KBM-7 (cell line): ENCODE results near the gene BTBD9.

Experiments used
- DNase-seq: peaks from one replicate; pipeline ENCODE4 v3.0.0-alpha.2; 2015
- in situ Hi-C: fragments of 300-500 bp; cut with MboI; formaldehyde crosslinking; loops from 2 replicates; pipeline ENCODE4 v1.14.3; 2020; ENCODE audit warnings: low sequenced_read_pairs, low pct_unique_long_range_greater_than_20kb, mixed read lengths

The BTBD9 gene

GRCh38 chr6:38610050-38610625, 29.6 kb downstream of the BTBD9 start:
- DNase-seq, result no peak
- in situ Hi-C loops, result no loop called here

DNA sequence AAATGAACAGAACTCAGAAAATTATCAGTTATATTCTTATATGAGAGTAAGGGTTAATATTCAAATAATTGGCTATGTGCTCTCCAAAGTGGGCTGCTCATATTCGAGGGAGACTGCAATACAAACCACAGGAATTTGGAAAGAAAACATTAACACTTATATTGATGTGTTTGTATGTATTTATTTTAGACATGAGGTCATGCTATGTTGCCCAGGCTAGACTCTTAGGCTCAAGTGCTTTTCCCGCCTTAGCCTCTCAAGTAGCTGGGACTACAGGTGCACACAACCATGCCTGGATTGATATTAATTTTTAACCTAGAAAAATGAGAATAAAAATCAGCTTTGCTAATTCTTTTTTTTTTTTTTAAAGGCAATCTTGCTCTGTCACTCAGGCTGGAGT, 35.0 kb downstream of the BTBD9 start:
- in situ Hi-C loops, result no loop called here
- no peak for DNase-seq

GRCh38 chr6:38603966-38604365, 35.8 kb downstream of the BTBD9 start:
- in situ Hi-C loops, result no loop called here
- DNase-seq, result no peak

DNA sequence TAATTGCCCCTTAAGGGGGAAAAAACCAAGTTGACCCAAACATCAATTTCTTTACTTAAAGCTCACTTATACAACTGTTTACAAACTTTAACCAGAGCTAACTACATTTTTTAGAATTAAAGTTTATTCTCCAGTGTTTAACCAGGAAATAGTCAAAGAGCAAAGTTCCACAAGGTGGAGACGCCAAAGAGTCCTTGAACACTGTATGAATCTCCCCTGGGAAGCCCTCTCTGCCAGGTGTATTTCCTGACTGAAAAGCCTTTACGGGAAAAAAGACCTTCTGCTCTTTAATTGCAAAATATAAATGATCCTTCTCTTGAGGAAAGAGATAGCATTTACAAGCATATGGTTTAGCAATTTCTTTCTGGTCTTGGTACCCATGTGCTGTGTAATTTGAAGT, 36.2 kb downstream of the BTBD9 start:
- in situ Hi-C loops, result no loop called here
- no peak for DNase-seq

DNA sequence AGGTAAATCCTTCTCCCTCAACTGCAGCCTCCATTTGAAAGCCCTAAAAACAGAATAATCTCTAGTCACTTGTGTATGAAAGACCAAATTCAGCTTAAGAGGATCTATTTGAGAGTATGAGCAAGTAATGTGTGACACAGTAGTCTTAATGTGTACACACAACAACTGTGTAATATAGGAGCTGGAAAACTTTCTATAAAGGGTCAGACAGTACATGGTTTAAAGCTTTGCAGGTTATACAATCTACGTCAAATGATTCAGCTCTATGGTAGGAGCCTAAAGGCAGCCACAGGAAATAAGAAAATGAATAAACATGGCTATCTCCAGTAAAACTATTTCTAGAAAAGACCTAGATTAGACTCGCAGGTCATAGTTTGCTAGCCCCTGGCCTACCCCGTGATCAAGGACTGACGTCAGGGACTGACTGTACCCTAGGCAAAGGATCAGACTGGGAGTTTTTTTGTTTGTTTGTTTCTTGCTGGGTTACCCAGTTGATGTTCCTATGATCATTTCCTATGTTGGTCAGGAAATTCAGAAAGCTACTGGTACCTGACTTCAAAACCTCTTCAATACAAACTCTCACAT, 39.7 kb downstream of the BTBD9 start:
- in situ Hi-C loops, result no loop called here
- DNase-seq, result no peak

GRCh38 chr6:38599261-38599660, 40.5 kb downstream of the BTBD9 start:
- DNase-seq, result no peak
- in situ Hi-C loops, result no loop called here

GRCh38 chr6:38593998-38594665, 45.6 kb downstream of the BTBD9 start:
- in situ Hi-C loops, result no loop called here

DNA sequence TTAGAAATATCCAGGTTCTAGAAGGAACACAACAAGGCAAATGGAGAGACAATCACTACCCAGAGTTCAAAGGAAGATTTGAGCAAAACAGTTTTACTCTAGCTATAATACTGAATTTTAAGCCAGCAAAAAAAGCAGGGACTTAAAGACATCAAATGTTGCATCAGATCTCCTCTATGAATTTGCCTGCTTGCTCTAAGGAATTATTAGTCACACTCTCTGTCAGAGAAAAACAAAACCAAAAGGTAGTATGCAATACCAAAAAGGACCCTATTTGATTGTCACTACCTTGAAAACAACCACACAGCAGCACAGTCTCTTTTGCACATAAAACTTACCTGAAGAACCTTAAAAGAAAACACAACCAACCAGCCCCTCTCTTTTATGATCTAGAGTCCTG, 46.3 kb downstream of the BTBD9 start:
- no peak for DNase-seq
- in situ Hi-C loops, result no loop called here

More at GRCh38 chr6:38593998-38594665, 45.6 kb downstream of the BTBD9 start:
- DNase-seq, result no peak

DNA sequence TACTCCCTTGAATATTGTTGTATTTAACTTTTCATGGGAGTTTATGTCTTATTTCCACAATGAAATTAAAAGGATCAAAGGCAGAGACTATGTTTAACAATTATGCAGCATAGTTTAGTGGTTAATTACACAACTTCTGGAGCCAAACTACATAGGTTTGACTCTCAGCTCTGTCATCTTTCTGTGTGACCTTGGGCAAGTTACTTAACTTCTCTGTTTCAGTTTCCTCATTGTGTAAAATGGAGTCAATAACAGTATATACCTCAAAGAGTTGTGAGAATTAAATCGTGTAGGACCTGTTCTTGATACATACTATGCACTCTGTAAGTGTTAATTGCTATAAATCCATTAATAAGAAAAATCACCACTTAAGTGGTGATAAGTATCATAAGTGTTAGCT, 48.3 kb downstream of the BTBD9 start:
- in situ Hi-C loops, result no loop called here
- no peak for DNase-seq

DNA sequence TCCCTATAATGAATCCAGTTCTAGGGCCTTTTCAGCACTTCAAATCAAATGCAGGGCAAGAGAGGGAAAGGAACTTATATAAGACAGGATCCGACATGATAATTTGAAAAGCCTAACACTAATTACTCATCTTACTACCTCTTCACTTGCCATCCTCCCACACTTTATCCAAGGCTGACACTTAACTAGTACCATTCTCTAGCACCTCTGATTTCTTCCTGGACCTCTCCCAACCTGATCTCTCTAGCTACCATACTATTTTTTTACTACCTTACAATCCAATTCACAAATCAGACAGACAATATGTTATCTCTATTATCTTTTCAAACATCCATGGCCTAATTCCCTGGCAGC, 50.4 kb downstream of the BTBD9 start:
- DNase-seq, result no peak
- in situ Hi-C loops, result no loop called here

GRCh38 chr6:38588631-38589366, 50.9 kb downstream of the BTBD9 start:
- no peak for DNase-seq

DNA sequence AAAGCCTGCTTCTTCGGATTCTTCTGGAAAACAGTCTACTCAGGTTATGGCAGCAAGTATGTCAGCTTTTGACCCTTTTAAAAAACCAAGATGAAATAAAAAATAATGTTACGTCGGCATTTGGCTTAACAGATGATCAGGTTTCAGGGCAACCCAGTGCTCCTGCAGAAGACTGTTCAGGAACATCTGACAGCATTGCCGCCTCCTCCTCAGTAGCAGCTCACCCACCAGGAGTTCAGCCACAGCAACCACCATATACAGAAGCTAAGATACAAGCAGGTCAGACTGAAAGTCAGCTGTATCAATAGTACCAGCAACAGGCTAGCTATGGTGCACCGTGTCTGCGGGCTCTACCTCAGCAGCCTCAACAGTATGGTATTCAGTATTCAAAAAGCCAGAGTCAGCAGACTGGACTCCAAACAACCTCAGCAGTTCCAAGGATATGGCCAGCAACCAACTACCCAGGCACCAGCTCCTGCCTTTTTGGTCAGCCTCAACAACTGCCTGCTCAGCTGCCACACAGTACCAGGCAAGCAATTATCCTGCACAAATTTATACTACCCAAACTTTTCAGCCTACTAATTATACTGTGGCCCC, 51.9 kb downstream of the BTBD9 start:
- in situ Hi-C loops, result no loop called here

More at GRCh38 chr6:38588631-38589366, 50.9 kb downstream of the BTBD9 start:
- in situ Hi-C loops, result no loop called here

GRCh38 chr6:38586992-38587391, 52.7 kb downstream of the BTBD9 start:
- in situ Hi-C loops, result no loop called here
- DNase-seq, result no peak

More for the DNA sequence above, 51.9 kb downstream of the BTBD9 start:
- DNase-seq, result no peak

DNA sequence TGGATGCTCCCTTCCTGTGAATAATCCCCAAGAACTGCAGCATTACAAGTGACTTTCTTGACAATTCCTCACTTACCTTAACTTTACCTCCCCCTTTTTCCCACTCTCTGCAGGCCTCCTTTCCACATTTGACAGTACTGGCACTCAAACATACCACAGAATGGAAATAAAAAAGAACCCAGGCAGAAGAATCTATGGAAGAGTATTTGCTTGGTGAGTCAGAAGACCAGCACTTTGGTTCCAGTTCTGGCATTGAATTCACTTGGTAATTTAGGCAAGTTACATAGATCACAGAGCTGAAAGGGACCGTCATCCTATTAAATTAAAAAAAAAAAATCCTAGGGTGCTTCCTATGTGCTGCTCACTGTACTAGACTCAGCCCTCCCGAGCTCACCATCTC, 55.0 kb downstream of the BTBD9 start:
- in situ Hi-C loops, result no loop called here
- no peak for DNase-seq

DNA sequence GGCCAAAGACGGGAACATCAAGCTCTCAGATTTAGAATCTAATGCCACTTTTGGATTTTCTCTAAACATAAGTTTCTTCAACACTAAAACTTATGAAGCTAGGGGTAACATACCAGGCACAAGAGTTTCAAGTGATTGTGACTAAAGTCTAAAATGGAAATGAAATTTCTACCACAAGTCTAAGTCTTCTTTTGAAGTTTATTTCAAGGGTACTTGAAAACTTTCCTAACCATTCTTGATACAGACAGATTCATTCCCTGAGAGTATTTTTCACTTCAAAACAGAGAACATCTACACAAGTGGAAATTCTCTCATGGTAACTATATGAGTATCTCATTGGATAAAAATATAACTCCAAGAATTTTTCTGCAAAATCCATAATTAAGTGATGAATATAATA, 56.2 kb downstream of the BTBD9 start:
- in situ Hi-C loops, result no loop called here
- DNase-seq, result no peak

DNA sequence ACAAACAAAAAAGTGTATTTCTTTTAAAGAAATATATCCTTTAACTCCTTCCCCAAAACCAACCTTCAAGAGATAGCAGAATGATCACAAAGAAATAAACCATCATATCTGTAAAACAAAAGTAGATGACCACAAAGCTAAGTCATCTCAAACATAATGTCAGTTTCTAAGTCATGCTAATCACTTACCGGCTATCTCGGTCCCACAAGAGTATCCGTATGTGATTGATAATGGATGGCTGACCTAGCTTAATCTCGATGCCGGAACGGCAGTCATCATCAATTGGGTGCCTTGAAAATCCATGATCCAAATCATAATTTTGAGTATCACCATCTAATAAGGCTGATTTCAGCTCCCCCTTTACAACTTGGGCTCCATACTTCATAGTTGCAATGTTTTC, 59.7 kb downstream of the BTBD9 start:
- no peak for DNase-seq
- in situ Hi-C loops, result no loop called here

GRCh38 chr6:38579010-38579628, 60.6 kb downstream of the BTBD9 start:
- in situ Hi-C loops, result no loop called here
- DNase-seq, result no peak

DNA sequence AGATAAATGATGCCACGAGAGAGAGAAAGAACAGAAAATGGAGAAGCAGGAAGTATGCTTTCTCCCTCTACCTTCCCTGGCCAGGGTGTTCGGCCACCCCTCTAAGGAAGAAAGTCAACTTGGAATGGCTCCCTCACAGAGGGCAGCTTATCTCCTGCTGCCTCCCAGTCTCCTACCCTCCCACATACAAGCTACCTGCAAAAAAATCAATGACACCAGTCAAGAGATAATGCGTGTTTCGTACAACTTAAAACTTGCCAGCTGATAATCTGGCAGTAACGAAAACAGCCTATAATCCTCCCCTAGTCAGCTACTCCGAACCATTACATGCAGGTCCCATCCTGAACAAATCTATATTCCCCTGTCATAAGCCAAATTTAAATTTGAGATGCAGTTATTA, 61.7 kb downstream of the BTBD9 start:
- no peak for DNase-seq
- in situ Hi-C loops, result no loop called here

GRCh38 chr6:38577492-38577891, 62.2 kb downstream of the BTBD9 start:
- no peak for DNase-seq
- in situ Hi-C loops, result no loop called here
